T-cell (primary cell): ENCODE measurements around the gene ST6GALNAC3. TPM values are rescaled to one million over a fixed set of nuclear protein-coding genes. Genes with fewer than 3 reads are reported as not detected.

ENCODE experiments used
- ATAC-seq, 4 experiments: fragments of 200-7000 bp in 3 of 4; fragments of 150-1000 bp in 1 of 4; cut with Tn5 transposase; replicated peaks in 1 of 4; 1 replicate in 3 of 4; 2 replicates in 1 of 4; pipeline ENCODE4 v1.10.0; 2021; ENCODE audit warnings: moderate library complexity in 3 of 4, mild to moderate bottlenecking in 2 of 4, moderate number of reproducible peaks in 1 of 4
- CTCF ChIA-PET, 2 donors: fragments of 300-600 bp; sonication (Branson Sonifier 250); formaldehyde crosslinking; loops; one replicate each; lab custom pipeline; 2022; ENCODE audit warnings: antibody characterized with exemption in 2 of 2; lab: Charles Lee
- POLR2A ChIA-PET, 2 donors: fragments of 300-600 bp; sonication (Branson Sonifier 250); formaldehyde crosslinking; loops; one replicate each; lab custom pipeline; 2022; ENCODE audit warnings: antibody characterized with exemption in 2 of 2; lab: Charles Lee
- DNase-seq, 35 experiments: peaks; one replicate each; pipeline versions ENCODE4 v3.0.0 to v3.0.0-alpha.2; 2013 to 2023
- H3K27ac ChIP-seq: one replicate; pipeline ENCODE4 v1.5.1; 2013; ENCODE audit warnings: low read length
- H3K27me3 ChIP-seq, 2 experiments: replicated peaks in 1 of 2; 1 replicate in 1 of 2; 2 replicates in 1 of 2; pipeline versions ENCODE4 v1.6.1 to v1.7.0; 2013; ENCODE audit warnings: low read length in 1 of 2, mixed read lengths in 1 of 2; ENCODE audit not compliant: control insufficient read depth in 2 of 2, insufficient read depth in 2 of 2; ENCODE audit errors: extremely low read depth in 1 of 2
- H3K36me3 ChIP-seq, 2 donors: 1 replicate in 1 of 2; 2 replicates in 1 of 2; pipeline versions ENCODE4 v1.6.1 to v1.7.0; 2013; ENCODE audit warnings: low read length in 1 of 2; ENCODE audit not compliant: control insufficient read depth in 2 of 2, insufficient read depth in 1 of 2; ENCODE audit errors: extremely low read depth in 1 of 2
- H3K4me1 ChIP-seq, 2 experiments: 1 replicate in 1 of 2; 2 replicates in 1 of 2; pipeline versions ENCODE4 v1.6.1 to v1.7.0; 2013; ENCODE audit warnings: low read length in 2 of 2, mixed read lengths in 1 of 2; ENCODE audit not compliant: insufficient read depth in 2 of 2, control insufficient read depth in 1 of 2; ENCODE audit errors: extremely low read depth in 1 of 2
- H3K4me3 ChIP-seq, 2 donors: 1 replicate in 1 of 2; 2 replicates in 1 of 2; pipeline versions ENCODE4 v1.5.1 to v1.7.0; 2013; ENCODE audit warnings: mild to moderate bottlenecking in 2 of 2, low read length in 1 of 2, moderate library complexity in 1 of 2; ENCODE audit not compliant: control insufficient read depth in 1 of 2; ENCODE audit errors: extremely low read depth in 1 of 2
- H3K9me3 ChIP-seq: 2 replicates; pipeline ENCODE4 v1.7.0; 2013
- H3K27ac Mint-ChIP-seq, 2 donors: one replicate each; pipeline ENCODE4 v1.8.0; 2020 to 2021; ENCODE audit warnings: mild to moderate bottlenecking in 2 of 2, mixed read lengths in 2 of 2
- H3K27me3 Mint-ChIP-seq, 2 donors: one replicate each; pipeline ENCODE4 v1.8.0; 2021 to 2022; ENCODE audit warnings: mixed read lengths in 2 of 2
- H3K36me3 Mint-ChIP-seq: one replicate; pipeline ENCODE4 v1.8.0; 2021; ENCODE audit warnings: mixed read lengths
- H3K4me1 Mint-ChIP-seq, 3 donors: one replicate each; pipeline ENCODE4 v1.8.0; 2020 to 2022; ENCODE audit warnings: mixed read lengths in 3 of 3, mild to moderate bottlenecking in 1 of 3
- H3K4me3 Mint-ChIP-seq, 3 donors: one replicate each; pipeline ENCODE4 v1.8.0; 2020 to 2022; ENCODE audit warnings: mild to moderate bottlenecking in 3 of 3, mixed read lengths in 3 of 3, moderate library complexity in 3 of 3
- H3K9me3 Mint-ChIP-seq, 3 donors: one replicate each; pipeline ENCODE4 v1.8.0; 2020 to 2022; ENCODE audit warnings: mixed read lengths in 3 of 3
- WGBS: methylation state at CpG from one replicate; pipeline ENCODE4 v1.1.5; 2013; ENCODE audit warnings: missing lambda C conversion rate; ENCODE audit not compliant: insufficient coverage; 5-methylcytosine and 5-hydroxymethylcytosine counted together
- total RNA-seq, 35 experiments: library from RNA in 6 of 35; stranded (reverse) in 6 of 35; fragments of 120-200 nt in 1 of 35; gene quantifications; one replicate each; pipeline versions ENCODE4 v1.2.1 to v1.2.4 and lab custom pipeline; 2013 to 2026

The ST6GALNAC3 gene
- total RNA-seq (1 to 10 TPM in 3 of 5 donors, under 1 TPM in 2; 0.33 to 6.6 (median 1.5) TPM), total RNA-seq (lab: John Stamatoyannopoulos, UW) (0 to 2.6 (median 0.98) reads per million in 29 experiments)
- 2.5 TPM for total RNA-seq (2013)

- Mint-ChIP-seq H3K9me3 (no peaks in the 10 kb centered on the region), H3K4me1 (peaks cover 26 to 28% (median 27%) of the 10 kb centered on the region in 3 donors), H3K36me3 (no peaks in the 10 kb centered on the region), H3K4me3 (peak within 1 kb of the TSS; percentile 85 to 86 (median 85)), H3K27ac (peak within 1 kb of the TSS; percentile 14 to 90), H3K27me3 (peaks cover 0 to 2% of the 10 kb centered on the region in 2 donors)
- Histone ChIP-seq H3K9me3 (no peaks in the 10 kb centered on the region), H3K4me3 (peak within 1 kb of the TSS; percentile 66 to 89), H3K36me3 (no peaks in the 10 kb centered on the region), H3K27ac (no peak within 1 kb of the TSS), H3K27me3 (peaks cover 0 to 9% of the 10 kb centered on the region in 2 experiments), H3K4me1 (peaks cover 14 to 15% of the 10 kb centered on the region in 2 experiments)
- ATAC-seq: peak; percentile 95 to 97 (median 96)
- ChIA-PET CTCF (no interaction called here), POLR2A (no interaction called here)
- peak; percentile 58 to 85 (median 74) for DNase-seq
- WGBS: under 1% methylated on average over 49 of the region's 59 CpGs
These were observed at the start of gene ST6GALNAC3 for GRCh38 chr1:76074321-76075187. TSS of gene ST6GALNAC3 (plus strand) at chr1:76074746.

- Mint-ChIP-seq H3K4me3 (no peak overlapping the region), H3K36me3 (no peaks in the 10 kb centered on the region)
- POLR2A ChIA-PET: no interaction called here
These were observed 47.2 kb upstream of the ST6GALNAC3 start for GRCh38 chr1:76027341-76027740.

GRCh38 chr1:76029331-76029730 is 45.2 kb upstream of the ST6GALNAC3 start:
- peaks cover 0 to 15% (median 3%) of the 10 kb centered on the region in 3 donors for H3K4me1 Mint-ChIP-seq
- H3K36me3 Mint-ChIP-seq: no peaks in the 10 kb centered on the region

More at GRCh38 chr1:76027341-76027740, 47.2 kb upstream of the ST6GALNAC3 start:
- DNase-seq: no peak
- Histone ChIP-seq H3K9me3 (no peaks in the 10 kb centered on the region), H3K27ac (no peak overlapping the region), H3K4me1 (peaks cover 4 to 18% of the 10 kb centered on the region in 2 experiments), H3K27me3 (no peaks in the 10 kb centered on the region), H3K36me3 (no peaks in the 10 kb centered on the region), H3K4me3 (no peak overlapping the region)
- ATAC-seq: no peak
- peaks cover 7 to 19% (median 11%) of the 10 kb centered on the region in 3 donors for H3K4me1 Mint-ChIP-seq
- H3K27me3 Mint-ChIP-seq: peaks cover 6 to 8% of the 10 kb centered on the region in 2 donors
- peaks cover 0 to 3% (median 0%) of the 10 kb centered on the region in 3 donors for H3K9me3 Mint-ChIP-seq
- no peak overlapping the region for H3K27ac Mint-ChIP-seq
- CTCF ChIA-PET: no interaction called here
- no CpG with 5 or more reads among the region's 4 CpGs for WGBS

GRCh38 chr1:76031496-76031895 is 43.0 kb upstream of the ST6GALNAC3 start:
- ATAC-seq (no peak), DNase-seq (no peak)
- H3K4me1 Mint-ChIP-seq: peaks cover 0 to 9% (median 0%) of the 10 kb centered on the region in 3 donors
- no peaks in the 10 kb centered on the region for H3K27me3 ChIP-seq
- no peaks in the 10 kb centered on the region for H3K36me3 ChIP-seq
- H3K27ac ChIP-seq: no peak overlapping the region
- H3K36me3 Mint-ChIP-seq: no peaks in the 10 kb centered on the region
- ChIA-PET CTCF (no interaction called here), POLR2A (no interaction called here)
- H3K4me3 Mint-ChIP-seq: no peak overlapping the region
- no peak overlapping the region for H3K4me3 ChIP-seq
- H3K27me3 Mint-ChIP-seq: peaks cover 6% of the 10 kb centered on the region in 2 donors
- peaks cover 0 to 3% (median 0%) of the 10 kb centered on the region in 3 donors for H3K9me3 Mint-ChIP-seq
- WGBS: no CpG with 5 or more reads among the region's 2 CpGs
- H3K4me1 ChIP-seq: peaks cover 0 to 3% of the 10 kb centered on the region in 2 experiments
- no peaks in the 10 kb centered on the region for H3K9me3 ChIP-seq
- H3K27ac Mint-ChIP-seq: no peak overlapping the region

More at GRCh38 chr1:76029331-76029730, 45.2 kb upstream of the ST6GALNAC3 start:
- POLR2A ChIA-PET: interaction anchor here in 1 of 2 donors (0.6 kb wide), 1 partner anchor 44 kb away, joined by 7 read pairs; no protein-coding TSS in a partner anchor
- no CpG with 5 or more reads among the region's 1 CpG for WGBS
- DNase-seq (no peak), ATAC-seq (no peak)
- Mint-ChIP-seq H3K27ac (no peak overlapping the region), H3K4me3 (no peak overlapping the region), H3K27me3 (peaks cover 6% of the 10 kb centered on the region in 2 donors), H3K9me3 (peaks cover 0 to 3% (median 0%) of the 10 kb centered on the region in 3 donors)
- H3K4me3 ChIP-seq: no peak overlapping the region
- no peak overlapping the region for H3K27ac ChIP-seq
- CTCF ChIA-PET: no interaction called here
- peaks cover 4 to 7% of the 10 kb centered on the region in 2 experiments for H3K4me1 ChIP-seq
- H3K27me3 ChIP-seq: no peaks in the 10 kb centered on the region
- H3K36me3 ChIP-seq: no peaks in the 10 kb centered on the region
- no peaks in the 10 kb centered on the region for H3K9me3 ChIP-seq

- H3K4me3 ChIP-seq: no peak overlapping the region
- ChIA-PET CTCF (no interaction called here), POLR2A (no interaction called here)
- no peaks in the 10 kb centered on the region for H3K9me3 ChIP-seq
- DNase-seq: no peak
- Mint-ChIP-seq H3K27ac (no peak overlapping the region), H3K4me1 (peaks cover 0 to 9% (median 0%) of the 10 kb centered on the region in 3 donors), H3K4me3 (no peak overlapping the region), H3K36me3 (no peaks in the 10 kb centered on the region), H3K27me3 (peaks cover 0 to under 1% of the 10 kb centered on the region in 2 donors), H3K9me3 (peaks cover 0 to 3% (median 0%) of the 10 kb centered on the region in 3 donors)
- H3K27me3 ChIP-seq: no peaks in the 10 kb centered on the region
- no peak overlapping the region for H3K27ac ChIP-seq
- 100% methylated on average over 1 of the region's 3 CpGs for whole genome bisulfite sequencing
- no peak for ATAC-seq
- H3K36me3 ChIP-seq: no peaks in the 10 kb centered on the region
- H3K4me1 ChIP-seq: peaks cover 0 to 3% of the 10 kb centered on the region in 2 experiments
These were observed 40.6 kb upstream of the ST6GALNAC3 start for GRCh38 chr1:76033800-76034475.

- Mint-ChIP-seq H3K4me1 (peaks cover 0 to 9% (median 0%) of the 10 kb centered on the region in 3 donors), H3K36me3 (no peaks in the 10 kb centered on the region), H3K27ac (no peak overlapping the region), H3K4me3 (no peak overlapping the region), H3K9me3 (peaks cover 0 to 3% (median 0%) of the 10 kb centered on the region in 3 donors), H3K27me3 (peaks cover 0 to 4% of the 10 kb centered on the region in 2 donors)
- H3K36me3 ChIP-seq: no peaks in the 10 kb centered on the region
- no peaks in the 10 kb centered on the region for H3K27me3 ChIP-seq
- peaks cover 0 to 3% of the 10 kb centered on the region in 2 experiments for H3K4me1 ChIP-seq
- ChIA-PET POLR2A (no interaction called here), CTCF (interaction anchor here in 1 of 2 donors (0.7 kb wide), 1 partner anchor 1474 kb away, joined by 3 read pairs; no protein-coding TSS in a partner anchor)
- WGBS: no CpG with 5 or more reads among the region's 2 CpGs
- H3K4me3 ChIP-seq: no peak overlapping the region
- no peak for ATAC-seq
- DNase-seq: peak in 1 of 35 experiments; percentile 5
- H3K27ac ChIP-seq: no peak overlapping the region
- no peaks in the 10 kb centered on the region for H3K9me3 ChIP-seq
These were observed 39.5 kb upstream of the ST6GALNAC3 start for GRCh38 chr1:76035053-76035452.
